GM23248 (cell line): ENCODE measurements around the gene EHBP1.

Source experiments
- EZH2 ChIP-seq: fragments of 200-600 bp; sonication (generic); IDR thresholded peaks from 2 replicates; pipeline ENCODE4 v1.6.1; 2018; ENCODE audit warnings: antibody characterized with exemption, mild to moderate bottlenecking; ENCODE audit not compliant: insufficient read depth, poor library complexity, severe bottlenecking
- EZH2phosphoT487 ChIP-seq: fragments of 200-600 bp; sonication (generic); IDR thresholded peaks from 2 replicates; pipeline ENCODE4 v1.6.1; 2018; ENCODE audit warnings: antibody characterized with exemption, moderate library complexity, mild to moderate bottlenecking, low read depth; ENCODE audit not compliant: insufficient read depth

GRCh38 chr2:62717503-62718081 is 12.1 kb downstream of the EHBP1 start:
- TF ChIP-seq EZH2 (no peak), EZH2phosphoT487 (no peak)
